Mesenchymal stem cell (in vitro differentiated cells and primary cell): Measurements from ENCODE around the gene HDAC11.

Experiments
- DNase-seq: peaks from one replicate; pipeline ENCODE4 v3.0.0-alpha.2; 2013
- H2AFZ ChIP-seq: one replicate; pipeline ENCODE4 v1.6.1; 2013; ENCODE audit warnings: low read depth, mild to moderate bottlenecking, control low read depth, inconsistent platforms, low read length, moderate library complexity
- H2AK5ac ChIP-seq: 2 replicates; pipeline ENCODE4 v1.6.1; 2013; ENCODE audit warnings: low read length, moderate library complexity, mild to moderate bottlenecking, inconsistent platforms; ENCODE audit not compliant: severe bottlenecking
- H2BK120ac ChIP-seq: one replicate; pipeline ENCODE4 v1.6.1; 2013; ENCODE audit warnings: low read depth, mild to moderate bottlenecking, inconsistent platforms, low read length, moderate library complexity
- H2BK12ac ChIP-seq, 2 experiments: one replicate each; pipeline ENCODE4 v1.6.1; 2013; ENCODE audit warnings: inconsistent platforms in 2 of 2, low read length in 2 of 2, mild to moderate bottlenecking in 2 of 2, moderate library complexity in 2 of 2, control low read depth in 1 of 2
- H2BK15ac ChIP-seq: one replicate; pipeline ENCODE4 v1.6.1; 2013; ENCODE audit warnings: mild to moderate bottlenecking, low read depth, inconsistent platforms; ENCODE audit not compliant: poor library complexity, severe bottlenecking
- H2BK5ac ChIP-seq: 2 replicates; pipeline ENCODE4 v1.6.1; 2013; ENCODE audit warnings: low read depth, mild to moderate bottlenecking, low read length, control low read depth, inconsistent platforms; ENCODE audit not compliant: poor library complexity, severe bottlenecking
- H3K14ac ChIP-seq, 2 experiments: one replicate each; pipeline ENCODE4 v1.6.1; 2013; ENCODE audit warnings: inconsistent platforms in 2 of 2, low read length in 2 of 2, control low read depth in 1 of 2, mild to moderate bottlenecking in 1 of 2, moderate library complexity in 1 of 2
- H3K18ac ChIP-seq, 2 experiments: one replicate each; pipeline ENCODE4 v1.6.1; 2013; ENCODE audit warnings: inconsistent platforms in 2 of 2, low read length in 2 of 2, control low read depth in 1 of 2, low read depth in 1 of 2, mild to moderate bottlenecking in 1 of 2
- H3K23ac ChIP-seq, 2 experiments: one replicate each; pipeline ENCODE4 v1.6.1; 2013; ENCODE audit warnings: inconsistent platforms in 2 of 2, low read length in 2 of 2, mild to moderate bottlenecking in 2 of 2, moderate library complexity in 2 of 2, control low read depth in 1 of 2
- H3K27ac ChIP-seq: 2 replicates; pipeline ENCODE4 v1.5.1; 2013; ENCODE audit warnings: mild to moderate bottlenecking, moderate library complexity, low read length, control low read depth, inconsistent platforms; ENCODE audit not compliant: poor library complexity, severe bottlenecking
- H3K27me3 ChIP-seq, 2 experiments: 2 replicates each; pipeline versions ENCODE4 v1.6.1 to v1.7.0; 2013; ENCODE audit warnings: low read length in 2 of 2, mild to moderate bottlenecking in 2 of 2, moderate library complexity in 2 of 2, control low read depth in 1 of 2, inconsistent platforms in 1 of 2; ENCODE audit not compliant: control insufficient read depth in 1 of 2, insufficient read depth in 1 of 2
- H3K36me3 ChIP-seq, 2 experiments: 2 replicates each; pipeline versions ENCODE4 v1.6.1 to v1.7.0; 2013; ENCODE audit warnings: low read length in 2 of 2, control low read depth in 1 of 2, inconsistent platforms in 1 of 2, low read depth in 1 of 2, mild to moderate bottlenecking in 1 of 2; ENCODE audit not compliant: insufficient read depth in 2 of 2, control insufficient read depth in 1 of 2
- H3K4ac ChIP-seq, 2 experiments: one replicate each; pipeline ENCODE4 v1.6.1; 2013; ENCODE audit warnings: inconsistent platforms in 2 of 2, low read length in 2 of 2, mild to moderate bottlenecking in 2 of 2, moderate library complexity in 2 of 2, control low read depth in 1 of 2, low read depth in 1 of 2
- H3K4me1 ChIP-seq: 2 replicates; pipeline ENCODE4 v1.6.1; 2013; ENCODE audit warnings: low read depth, low read length, control low read depth; ENCODE audit not compliant: control insufficient read depth, insufficient read depth
- H3K4me2 ChIP-seq: 2 replicates; pipeline ENCODE4 v1.6.1; 2013; ENCODE audit warnings: low read length, mild to moderate bottlenecking, inconsistent platforms; ENCODE audit not compliant: poor library complexity, severe bottlenecking
- H3K4me3 ChIP-seq, 2 experiments: 2 replicates each; pipeline versions ENCODE4 v1.5.1 to v1.7.0; 2013; ENCODE audit warnings: low read length in 2 of 2, mild to moderate bottlenecking in 2 of 2, control low read depth in 1 of 2, low read depth in 1 of 2; ENCODE audit not compliant: insufficient read depth in 1 of 2
- H3K79me1 ChIP-seq: replicated peaks from 2 replicates; pipeline ENCODE4 v1.6.1; 2013; ENCODE audit warnings: mild to moderate bottlenecking, control low read depth, low read length, inconsistent platforms; ENCODE audit not compliant: poor library complexity, severe bottlenecking
- H3K9ac ChIP-seq: 2 replicates; pipeline ENCODE4 v1.7.0; 2013; ENCODE audit warnings: mild to moderate bottlenecking, low read length, moderate library complexity
- H3K9me3 ChIP-seq: 2 replicates; pipeline ENCODE4 v1.7.0; 2013; ENCODE audit warnings: mild to moderate bottlenecking, low read length; ENCODE audit not compliant: control insufficient read depth
- H4K8ac ChIP-seq: one replicate; pipeline ENCODE4 v1.6.1; 2013; ENCODE audit warnings: inconsistent platforms, mild to moderate bottlenecking, low read length, moderate library complexity
- H4K91ac ChIP-seq: one replicate; pipeline ENCODE4 v1.6.1; 2013; ENCODE audit warnings: mild to moderate bottlenecking, low read length, inconsistent platforms
- WGBS: methylation state at CpG from one replicate; pipeline ENCODE4 v1.1.7; 2013; ENCODE audit warnings: mixed read lengths; 5-methylcytosine and 5-hydroxymethylcytosine counted together

The HDAC11 gene

GRCh38 chr3:13550423-13550690 lies 70.3 kb downstream of the HDAC11 start:
- Histone ChIP-seq H3K9me3 (no peaks in the 10 kb centered on the region), H2BK120ac (no peak overlapping the region), H3K18ac (no peak overlapping the region), H3K27ac (no peak overlapping the region), H2AK5ac (no peak overlapping the region), H2AFZ (no peak overlapping the region), H3K4me2 (no peak overlapping the region), H3K4me1 (peaks cover 28% of the 10 kb centered on the region), H3K36me3 (peaks cover 0 to 8% of the 10 kb centered on the region in 2 experiments), H4K91ac (peak overlapping the region; percentile 46), H3K9ac (peak overlapping the region; percentile 85), H3K14ac (no peak overlapping the region), H3K79me1 (no peaks in the 10 kb centered on the region), H3K4ac (no peak overlapping the region), H3K27me3 (peaks cover 0 to 35% of the 10 kb centered on the region in 2 experiments), H2BK15ac (no peak overlapping the region), H3K4me3 (peak overlapping the region in 1 of 2 experiments; percentile 78), H2BK5ac (no peak overlapping the region), H4K8ac (no peak overlapping the region), H2BK12ac (no peak overlapping the region), H3K23ac (no peak overlapping the region)
- no peak for DNase-seq
- WGBS = 96% methylated on average over 2 of the region's 2 CpGs

- H3K79me1 ChIP-seq = no peaks in the 10 kb centered on the region
- no peak overlapping the region for H3K27ac ChIP-seq
- H3K4me1 ChIP-seq = peaks cover 28% of the 10 kb centered on the region
- H3K23ac ChIP-seq = no peak overlapping the region
- H3K4me2 ChIP-seq = no peak overlapping the region
- no peak overlapping the region for H2BK15ac ChIP-seq
- no peaks in the 10 kb centered on the region for H3K9me3 ChIP-seq
- no peak overlapping the region for H4K91ac ChIP-seq
- peaks cover 0 to 8% of the 10 kb centered on the region in 2 experiments for H3K36me3 ChIP-seq
- no peak overlapping the region for H3K4ac ChIP-seq
- H2BK5ac ChIP-seq = no peak overlapping the region
- H3K4me3 ChIP-seq = peak overlapping the region in 1 of 2 experiments; percentile 78
- no peak overlapping the region for H3K18ac ChIP-seq
- no peak overlapping the region for H4K8ac ChIP-seq
- no peak overlapping the region for H3K14ac ChIP-seq
- H3K27me3 ChIP-seq = peaks cover 0 to 35% of the 10 kb centered on the region in 2 experiments
- no peak overlapping the region for H2BK12ac ChIP-seq
- no peak overlapping the region for H2AK5ac ChIP-seq
- 94% methylated on average over 12 of the region's 13 CpGs for WGBS
- H2BK120ac ChIP-seq = no peak overlapping the region
- no peak for DNase-seq
- H2AFZ ChIP-seq = no peak overlapping the region
- H3K9ac ChIP-seq = peak overlapping the region; percentile 85
Observed at GRCh38 chr3:13550791-13551360, 70.8 kb downstream of the HDAC11 start.

GRCh38 chr3:13552857-13553652 lies 72.9 kb downstream of the HDAC11 start:
- H3K9ac ChIP-seq = peak overlapping the region; percentile 41
- no peak overlapping the region for H2BK15ac ChIP-seq
- H4K8ac ChIP-seq = no peak overlapping the region
- H3K79me1 ChIP-seq = no peaks in the 10 kb centered on the region
- H3K9me3 ChIP-seq = no peaks in the 10 kb centered on the region
- peak overlapping the region; percentile 23 for H2AFZ ChIP-seq
- no peak overlapping the region for H2BK120ac ChIP-seq
- H4K91ac ChIP-seq = no peak overlapping the region
- 84% methylated on average over 28 of the region's 28 CpGs for WGBS
- DNase-seq = no peak
- H3K18ac ChIP-seq = no peak overlapping the region
- H3K4ac ChIP-seq = no peak overlapping the region
- H3K14ac ChIP-seq = peak overlapping the region in 1 of 2 experiments; percentile 79
- no peak overlapping the region for H2BK5ac ChIP-seq
- H2BK12ac ChIP-seq = no peak overlapping the region
- H2AK5ac ChIP-seq = no peak overlapping the region
- H3K4me3 ChIP-seq = peak overlapping the region in 1 of 2 experiments; percentile 51
- peaks cover 0 to 8% of the 10 kb centered on the region in 2 experiments for H3K36me3 ChIP-seq
- H3K4me2 ChIP-seq = no peak overlapping the region
- peaks cover 19% of the 10 kb centered on the region for H3K4me1 ChIP-seq
- peaks cover 0 to 39% of the 10 kb centered on the region in 2 experiments for H3K27me3 ChIP-seq
- no peak overlapping the region for H3K27ac ChIP-seq
- no peak overlapping the region for H3K23ac ChIP-seq

GRCh38 chr3:13553686-13554085 lies 73.6 kb downstream of the HDAC11 start:
- no peak overlapping the region for H2BK12ac ChIP-seq
- H3K4me2 ChIP-seq = no peak overlapping the region
- no peak overlapping the region for H2AFZ ChIP-seq
- H3K14ac ChIP-seq = no peak overlapping the region
- peaks cover 14% of the 10 kb centered on the region for H3K4me1 ChIP-seq
- peak overlapping the region; percentile 41 for H3K9ac ChIP-seq
- H2AK5ac ChIP-seq = no peak overlapping the region
- no peak overlapping the region for H3K4ac ChIP-seq
- H2BK15ac ChIP-seq = no peak overlapping the region
- no peaks in the 10 kb centered on the region for H3K9me3 ChIP-seq
- H3K27me3 ChIP-seq = peaks cover 0 to 34% of the 10 kb centered on the region in 2 experiments
- H3K18ac ChIP-seq = no peak overlapping the region
- peaks cover 0 to 8% of the 10 kb centered on the region in 2 experiments for H3K36me3 ChIP-seq
- no peak overlapping the region for H4K91ac ChIP-seq
- H3K79me1 ChIP-seq = no peaks in the 10 kb centered on the region
- H4K8ac ChIP-seq = no peak overlapping the region
- H3K23ac ChIP-seq = no peak overlapping the region
- DNase-seq = no peak
- WGBS = 84% methylated on average over 12 of the region's 12 CpGs
- H3K27ac ChIP-seq = no peak overlapping the region
- H2BK5ac ChIP-seq = no peak overlapping the region
- H2BK120ac ChIP-seq = no peak overlapping the region
- H3K4me3 ChIP-seq = peak overlapping the region in 1 of 2 experiments; percentile 51
